IMR-90 (cell line): ENCODE measurements around the gene POLR3K. TPM values are rescaled to one million over a fixed set of nuclear protein-coding genes. Genes with fewer than 3 reads are reported as not detected.
A peak's percentile ranks its signal among the peaks of the same experiment; 100 is the strongest.

ENCODE experiments used
- ATAC-seq: fragments of 200-7000 bp; cut with Tn5 transposase; 2 replicates; pipeline ENCODE4 v1.9.1; 2020; ENCODE audit warnings: low read depth, mild to moderate bottlenecking, moderate library complexity
- BruUV-seq: library from RNA; stranded (reverse); fragments of 400-500 nt; replicated peaks from 2 replicates; lab custom pipeline; 2021; lab: Mats Ljungman, UMichigan
- CTCF ChIA-PET: fragments of 300-600 bp; formaldehyde crosslinking; extraction: SDS; loops from one replicate; lab custom pipeline; 2021; ENCODE audit warnings: antibody characterized with exemption; lab: Yijun Ruan, JAX
- POLR2A ChIA-PET: fragments of 300-600 bp; sonication (Branson Sonifier 250); formaldehyde crosslinking; loops from one replicate; lab custom pipeline; 2022; ENCODE audit warnings: antibody characterized with exemption; ENCODE audit not compliant: unreplicated experiment; lab: Charles Lee
- DNase-seq: peaks from one replicate; pipeline ENCODE4 v3.0.0; 2013
- H2AFZ ChIP-seq: replicated peaks from 2 replicates; pipeline ENCODE3; 2013; ENCODE audit warnings: low read length, mild to moderate bottlenecking; ENCODE audit not compliant: poor library complexity
- H2AK5ac ChIP-seq: 2 replicates; pipeline ENCODE4 v1.6.1; 2013; ENCODE audit warnings: low read depth, low read length, inconsistent platforms
- H2AK9ac ChIP-seq: replicated peaks from 2 replicates; pipeline ENCODE3; 2013; ENCODE audit warnings: mild to moderate bottlenecking, low read depth, low read length, moderate library complexity; ENCODE audit not compliant: poor library complexity
- H2BK120ac ChIP-seq: 2 replicates; pipeline ENCODE4 v1.6.1; 2013; ENCODE audit warnings: low read depth, low read length, inconsistent platforms
- H2BK15ac ChIP-seq: 3 replicates; pipeline ENCODE4 v1.6.1; 2013; ENCODE audit warnings: low read depth, low read length, inconsistent platforms
- H2BK20ac ChIP-seq: 2 replicates; pipeline ENCODE4 v1.6.1; 2013; ENCODE audit warnings: low read depth, mild to moderate bottlenecking, inconsistent platforms, low read length, moderate library complexity
- H2BK5ac ChIP-seq: 2 replicates; pipeline ENCODE4 v1.6.1; 2013; ENCODE audit warnings: mild to moderate bottlenecking, low read depth, low read length, inconsistent platforms; ENCODE audit not compliant: poor library complexity, severe bottlenecking
- H3K14ac ChIP-seq: replicated peaks from 2 replicates; pipeline ENCODE4 v1.6.1; 2013; ENCODE audit warnings: low read depth, low read length, inconsistent platforms
- H3K18ac ChIP-seq: 2 replicates; pipeline ENCODE4 v1.6.1; 2013; ENCODE audit warnings: low read depth, low read length, control low read depth
- H3K23ac ChIP-seq: 2 replicates; pipeline ENCODE4 v1.6.1; 2013; ENCODE audit warnings: low read depth, low read length, inconsistent platforms
- H3K27ac ChIP-seq: 2 replicates; pipeline ENCODE4 v1.5.1; 2013; ENCODE audit warnings: mild to moderate bottlenecking, control low read depth, low read length; ENCODE audit not compliant: insufficient read depth
- H3K27me3 ChIP-seq: 2 replicates; pipeline ENCODE4 v1.6.1; 2013; ENCODE audit warnings: low read length; ENCODE audit not compliant: control insufficient read depth, insufficient read depth
- H3K36me3 ChIP-seq: 2 replicates; pipeline ENCODE4 v1.6.1; 2013; ENCODE audit warnings: low read length, mixed read lengths; ENCODE audit not compliant: control insufficient read depth, insufficient read depth
- H3K4ac ChIP-seq: 2 replicates; pipeline ENCODE4 v1.6.1; 2013; ENCODE audit warnings: low read depth, low read length, inconsistent platforms
- H3K4me1 ChIP-seq: 2 replicates; pipeline ENCODE4 v1.6.1; 2013; ENCODE audit warnings: low read length, mixed read lengths; ENCODE audit not compliant: control insufficient read depth, insufficient read depth
- H3K4me2 ChIP-seq: 2 replicates; pipeline ENCODE4 v1.6.1; 2013; ENCODE audit warnings: low read depth, mild to moderate bottlenecking, control low read depth, low read length, moderate library complexity
- H3K4me3 ChIP-seq: 2 replicates; pipeline ENCODE4 v1.5.1; 2013; ENCODE audit warnings: low read depth, mild to moderate bottlenecking, control low read depth, low read length, moderate library complexity; ENCODE audit not compliant: insufficient read depth
- H3K56ac ChIP-seq: 2 replicates; pipeline ENCODE4 v1.6.1; 2013; ENCODE audit warnings: low read length, inconsistent platforms; ENCODE audit not compliant: insufficient read depth; ENCODE audit errors: extremely low read depth
- H3K79me1 ChIP-seq, 2 experiments: 2 replicates each; pipeline ENCODE4 v1.6.1; 2013; ENCODE audit warnings: low read length in 2 of 2, inconsistent platforms in 1 of 2, low read depth in 1 of 2
- H3K9ac ChIP-seq: 2 replicates; pipeline ENCODE4 v1.6.1; 2013; ENCODE audit warnings: low read depth, low read length, control low read depth
- H3K9me1 ChIP-seq: 2 replicates; pipeline ENCODE4 v1.6.1; 2013; ENCODE audit warnings: low read length, inconsistent platforms; ENCODE audit not compliant: insufficient read depth
- H3K9me3 ChIP-seq: 2 replicates; pipeline ENCODE4 v1.6.1; 2013; ENCODE audit warnings: low read length; ENCODE audit not compliant: control insufficient read depth, insufficient read depth
- H4K20me1 ChIP-seq: 2 replicates; pipeline ENCODE4 v1.6.1; 2013; ENCODE audit warnings: low read length, inconsistent platforms; ENCODE audit not compliant: insufficient read depth
- H4K5ac ChIP-seq: 2 replicates; pipeline ENCODE4 v1.6.1; 2013; ENCODE audit warnings: mild to moderate bottlenecking, low read depth, low read length, control low read depth
- H4K8ac ChIP-seq, 2 experiments: 2 replicates each; pipeline ENCODE4 v1.6.1; 2013; ENCODE audit warnings: low read depth in 2 of 2, low read length in 2 of 2, control low read depth in 1 of 2, inconsistent platforms in 1 of 2
- H4K91ac ChIP-seq: 2 replicates; pipeline ENCODE4 v1.6.1; 2013; ENCODE audit warnings: low read depth, low read length, inconsistent platforms; ENCODE audit not compliant: insufficient read depth
- BHLHE40 ChIP-seq: fragments of 150-350 bp; IDR thresholded peaks from 2 replicates; pipeline ENCODE4 v1.6.1; 2016; ENCODE audit warnings: mild to moderate bottlenecking, low read depth, low read length
- FOS ChIP-seq: fragments of 150-350 bp; IDR thresholded peaks from 2 replicates; pipeline ENCODE4 v1.6.1; 2016; ENCODE audit warnings: low read depth, low read length
- WGBS, 2 experiments: methylation state at CpG; one replicate each; pipeline versions ENCODE4 v1.1.5 to v1.1.7; 2013; ENCODE audit warnings: missing lambda C conversion rate in 2 of 2; ENCODE audit not compliant: insufficient read length in 1 of 2; ENCODE audit errors: extremely low coverage in 2 of 2; 5-methylcytosine and 5-hydroxymethylcytosine counted together
- dilution Hi-C: fragments of 300-500 bp; cut with HindIII; formaldehyde crosslinking; loops from one replicate; pipeline ENCODE4 v1.14.3; 2018; ENCODE audit warnings: low sequenced_read_pairs; ENCODE audit not compliant: unreplicated experiment
- in situ Hi-C: fragments of 300-500 bp; cut with MboI; formaldehyde crosslinking; loops from 3 replicates; pipeline ENCODE4 v1.14.3; 2019; ENCODE audit warnings: low sequenced_read_pairs, inconsistent platforms, mixed read lengths
- intact Hi-C: fragments of 100-400 bp; cut with micrococcal nuclease; formaldehyde crosslinking; loops from 2 replicates; pipeline ENCODE4 v1.10.0; 2022
- polyA plus RNA-seq, 3 experiments: library from polyadenylated mRNA; depleted of rRNA; stranded (reverse); fragments of >200 nt; gene quantifications; 2 replicates each; pipeline ENCODE4 v1.2.3, GENCODE V29; 2012; ENCODE audit warnings: low replicate concordance in 1 of 3
- total RNA-seq: library from RNA; depleted of rRNA; stranded (reverse); fragments of >200 nt; gene quantifications from 2 replicates; pipeline ENCODE4 v1.2.3, GENCODE V29; 2012

POLR3K gene
- total and polyA plus RNA-seq, 2 of the 4 experiments (the other 2 are of a cell fraction) = 9.0 to 39.5 TPM

- BruUV-seq = no TSS peak
- Histone ChIP-seq H3K9ac (no peak overlapping the region), H2BK20ac (no peak overlapping the region), H3K79me1 (peaks cover 17 to 56% of the 10 kb centered on the region in 2 experiments), H4K20me1 (peaks cover 49% of the 10 kb centered on the region), H3K9me1 (0 out of 2 replicates have a peak, but pooled peaks cover 5% of the 10 kb centered on the region), H3K4ac (no peak overlapping the region), H4K91ac (no peak overlapping the region), H3K56ac (no peak overlapping the region), H3K4me2 (no peak overlapping the region), H2AK5ac (no peak overlapping the region), H2AK9ac (peak overlapping the region; percentile 53), H3K23ac (no peak overlapping the region), H2BK120ac (no peak overlapping the region), H3K18ac (no peak overlapping the region), H2AFZ (no peak overlapping the region), H3K27ac (no peak overlapping the region), H4K5ac (no peak overlapping the region), H4K8ac (no peak overlapping the region), H3K9me3 (no peaks in the 10 kb centered on the region), H3K27me3 (no peaks in the 10 kb centered on the region), H3K4me3 (no peak overlapping the region), H2BK5ac (no peak overlapping the region), H2BK15ac (no peak overlapping the region), H3K36me3 (peaks cover 75% of the 10 kb centered on the region), H3K4me1 (peaks cover 2% of the 10 kb centered on the region; the same call in 1 of the 2 replicates), H3K14ac (no peak overlapping the region)
- POLR2A ChIA-PET = no interaction called here
- TF ChIP-seq FOS (no peak), BHLHE40 (peak; percentile 85)
- in situ Hi-C loops (no loop called here), dilution Hi-C loops (no loop called here), intact Hi-C loops (no loop called here)
- CTCF ChIA-PET = interaction anchor here (0.6 to 1.3 kb wide), 2 partner anchors 13 to 40 kb away, joined by 3 read pairs; no protein-coding TSS in a partner anchor
- WGBS, 2 experiments = 69% methylated on average over 4 of the region's 8 CpGs; no CpG with 5 or more reads in 1 of the 2 experiments
- peak; percentile 56 for DNase-seq
- 0 out of 2 replicates have a peak, but pooled peaks have one; percentile 2 for ATAC-seq
These were observed 4.3 kb upstream of the POLR3K start for GRCh38 chr16:57711-58110.
